ENCODE measurements around the gene MS4A10.

- TF ChIP-seq, protein P1, sequence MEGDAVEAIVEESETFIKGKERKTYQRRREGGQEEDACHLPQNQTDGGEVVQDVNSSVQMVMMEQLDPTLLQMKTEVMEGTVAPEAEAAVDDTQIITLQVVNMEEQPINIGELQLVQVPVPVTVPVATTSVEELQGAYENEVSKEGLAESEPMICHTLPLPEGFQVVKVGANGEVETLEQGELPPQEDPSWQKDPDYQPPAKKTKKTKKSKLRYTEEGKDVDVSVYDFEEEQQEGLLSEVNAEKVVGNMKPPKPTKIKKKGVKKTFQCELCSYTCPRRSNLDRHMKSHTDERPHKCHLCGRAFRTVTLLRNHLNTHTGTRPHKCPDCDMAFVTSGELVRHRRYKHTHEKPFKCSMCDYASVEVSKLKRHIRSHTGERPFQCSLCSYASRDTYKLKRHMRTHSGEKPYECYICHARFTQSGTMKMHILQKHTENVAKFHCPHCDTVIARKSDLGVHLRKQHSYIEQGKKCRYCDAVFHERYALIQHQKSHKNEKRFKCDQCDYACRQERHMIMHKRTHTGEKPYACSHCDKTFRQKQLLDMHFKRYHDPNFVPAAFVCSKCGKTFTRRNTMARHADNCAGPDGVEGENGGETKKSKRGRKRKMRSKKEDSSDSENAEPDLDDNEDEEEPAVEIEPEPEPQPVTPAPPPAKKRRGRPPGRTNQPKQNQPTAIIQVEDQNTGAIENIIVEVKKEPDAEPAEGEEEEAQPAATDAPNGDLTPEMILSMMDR (conservative IDR thresholded peaks at IDR 0.05) = no peak
- no peak for TF ChIP-seq ZFX (IDR thresholded peaks at IDR 0.05)
Measured at GRCh38 chr11:60771879-60772525, 13.1 kb upstream of the MS4A10 start.

All from C4-2B (cell line).